ENCODE data around the gene XKR3.

The XKR3 gene

GRCh38 chr22:16829985-16830384 is 4.8 kb upstream of the XKR3 start:
- no peaks in the 10 kb centered on the region for H3K27me3 ChIP-seq (ENCODE audit: insufficient read depth, low read length)
- H3K36me3 ChIP-seq (ENCODE audit: insufficient read depth, low read length), result no peaks in the 10 kb centered on the region
- no peak overlapping the region for H3K4me3 ChIP-seq (ENCODE audit: low read length)
- H2AFZ ChIP-seq (ENCODE audit: low read depth, low read length), result no peak overlapping the region
- no peaks in the 10 kb centered on the region for H3K9me3 ChIP-seq (ENCODE audit: low read length)
- no peaks in the 10 kb centered on the region for H3K4me1 ChIP-seq (ENCODE audit: insufficient read depth, low read length)

DNA sequence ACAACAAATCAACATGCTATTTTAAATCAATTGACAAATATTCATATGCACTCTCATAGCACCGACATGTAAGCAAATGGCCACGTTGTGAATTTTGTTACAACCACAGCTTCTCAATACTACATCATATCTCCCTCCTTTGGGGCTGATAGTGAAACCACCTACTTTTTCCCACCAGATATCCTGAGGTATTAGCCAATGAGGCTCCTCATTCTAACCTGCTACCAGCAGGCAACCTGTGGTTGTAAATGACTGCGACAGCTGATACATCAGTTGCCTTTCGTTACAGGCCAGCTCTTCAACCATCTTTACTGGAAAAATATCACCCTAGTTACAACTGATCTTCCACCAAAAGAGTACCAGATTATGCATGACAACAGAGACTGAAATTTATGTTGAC is 3.7 kb upstream of the XKR3 start:
- Histone ChIP-seq H2AFZ (ENCODE audit: low read depth, low read length) (no peak overlapping the region), H3K36me3 (ENCODE audit: insufficient read depth, low read length) (no peaks in the 10 kb centered on the region), H3K4me1 (ENCODE audit: insufficient read depth, low read length) (no peaks in the 10 kb centered on the region), H3K4me3 (ENCODE audit: low read length) (no peak overlapping the region), H3K27me3 (ENCODE audit: insufficient read depth, low read length) (no peaks in the 10 kb centered on the region), H3K9me3 (ENCODE audit: low read length) (no peaks in the 10 kb centered on the region)

DNA sequence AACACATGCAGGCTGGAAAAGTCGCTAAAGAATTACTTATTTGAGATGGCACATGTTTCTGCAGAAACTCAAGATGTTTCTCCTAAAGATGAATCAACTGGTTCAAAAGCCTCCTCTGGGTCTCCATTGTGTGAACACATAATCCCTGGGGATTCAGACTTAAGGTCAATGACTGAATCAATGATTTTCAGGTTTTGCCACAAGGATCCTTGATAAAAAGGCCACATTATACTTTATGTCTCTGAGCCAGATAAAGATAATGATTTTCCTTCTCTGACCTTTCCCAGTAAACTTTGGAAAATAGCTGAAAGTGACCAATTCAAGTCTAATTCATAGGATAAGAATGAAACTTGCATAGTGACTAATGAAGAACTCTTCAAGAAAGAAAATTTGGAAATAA is 2.3 kb upstream of the XKR3 start:
- H3K36me3 ChIP-seq (ENCODE audit: insufficient read depth, low read length), result no peaks in the 10 kb centered on the region
- no peaks in the 10 kb centered on the region for H3K9me3 ChIP-seq (ENCODE audit: low read length)
- peaks cover 3% of the 10 kb centered on the region for H3K27me3 ChIP-seq (ENCODE audit: insufficient read depth, low read length)
- H3K4me3 ChIP-seq (ENCODE audit: low read length), result no peak overlapping the region
- no peaks in the 10 kb centered on the region for H3K4me1 ChIP-seq (ENCODE audit: insufficient read depth, low read length)
- no peak overlapping the region for H2AFZ ChIP-seq (ENCODE audit: low read depth, low read length)

DNA sequence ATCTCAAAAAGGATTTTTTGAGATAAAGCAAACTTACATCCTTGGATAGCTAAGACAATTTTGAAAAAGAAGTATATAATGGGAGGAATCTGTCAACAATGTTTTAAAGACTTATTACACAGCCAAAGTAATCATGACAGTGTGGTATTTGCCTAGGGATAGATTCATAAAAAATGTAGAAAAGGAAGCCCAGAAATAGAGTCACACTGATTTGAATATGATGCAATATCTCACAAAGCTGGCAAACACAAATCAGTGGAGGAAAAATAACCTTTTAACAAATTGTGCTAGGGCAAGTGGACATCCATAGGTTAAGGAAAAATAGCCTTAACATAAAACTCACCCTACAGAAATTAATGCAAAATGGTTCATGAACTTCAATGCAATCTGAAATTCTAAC is 6.0 kb downstream of the XKR3 start:
- no peak overlapping the region for H3K4me3 ChIP-seq (ENCODE audit: low read length)
- H3K27me3 ChIP-seq (ENCODE audit: insufficient read depth, low read length), result peaks cover 3% of the 10 kb centered on the region
- no peak overlapping the region for H2AFZ ChIP-seq (ENCODE audit: low read depth, low read length)
- no peaks in the 10 kb centered on the region for H3K4me1 ChIP-seq (ENCODE audit: insufficient read depth, low read length)
- H3K9me3 ChIP-seq (ENCODE audit: low read length), result no peaks in the 10 kb centered on the region
- H3K36me3 ChIP-seq (ENCODE audit: insufficient read depth, low read length), result no peaks in the 10 kb centered on the region

- H3K9me3 ChIP-seq (ENCODE audit: low read length), result no peaks in the 10 kb centered on the region
- no peak overlapping the region for H3K4me3 ChIP-seq (ENCODE audit: low read length)
- peaks cover 3% of the 10 kb centered on the region for H3K27me3 ChIP-seq (ENCODE audit: insufficient read depth, low read length)
- H3K36me3 ChIP-seq (ENCODE audit: insufficient read depth, low read length), result no peaks in the 10 kb centered on the region
- no peaks in the 10 kb centered on the region for H3K4me1 ChIP-seq (ENCODE audit: insufficient read depth, low read length)
- H2AFZ ChIP-seq (ENCODE audit: low read depth, low read length), result no peak overlapping the region
These were observed 6.7 kb downstream of the XKR3 start for GRCh38 chr22:16818538-16818937.

GRCh38 chr22:16815073-16815472 is 10.1 kb downstream of the XKR3 start:
- Histone ChIP-seq H3K36me3 (ENCODE audit: insufficient read depth, low read length) (no peaks in the 10 kb centered on the region), H3K4me1 (ENCODE audit: insufficient read depth, low read length) (no peaks in the 10 kb centered on the region), H2AFZ (ENCODE audit: low read depth, low read length) (no peak overlapping the region), H3K27me3 (ENCODE audit: insufficient read depth, low read length) (no peaks in the 10 kb centered on the region), H3K4me3 (ENCODE audit: low read length) (no peak overlapping the region), H3K9me3 (ENCODE audit: low read length) (no peaks in the 10 kb centered on the region)

GRCh38 chr22:16810188-16810802 is 14.9 kb downstream of the XKR3 start:
- Histone ChIP-seq H3K36me3 (ENCODE audit: insufficient read depth, low read length) (no peaks in the 10 kb centered on the region), H3K4me3 (ENCODE audit: low read length) (no peak overlapping the region), H3K9me3 (ENCODE audit: low read length) (no peaks in the 10 kb centered on the region), H2AFZ (ENCODE audit: low read depth, low read length) (no peak overlapping the region), H3K27me3 (ENCODE audit: insufficient read depth, low read length) (no peaks in the 10 kb centered on the region), H3K4me1 (ENCODE audit: insufficient read depth, low read length) (no peaks in the 10 kb centered on the region)

DNA sequence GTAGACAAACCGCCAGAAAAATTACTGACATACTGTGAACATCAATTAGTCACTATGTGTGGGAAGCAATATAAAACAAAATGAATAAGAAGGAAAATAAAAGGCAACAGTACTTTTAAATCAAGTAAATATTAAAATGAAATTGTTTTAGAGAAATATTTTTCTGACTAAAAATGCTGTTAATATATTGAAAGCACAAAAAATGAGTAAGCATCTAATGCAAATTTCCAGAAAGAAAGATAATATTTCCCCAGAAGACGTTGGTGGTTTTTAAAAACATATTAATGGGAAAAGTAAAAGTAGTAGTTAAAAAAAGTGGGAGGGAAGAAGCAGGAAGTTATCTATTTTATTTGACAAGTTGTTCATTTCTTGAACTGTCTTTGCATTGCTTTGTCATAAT is 16.5 kb downstream of the XKR3 start:
- H3K36me3 ChIP-seq (ENCODE audit: insufficient read depth, low read length), result no peaks in the 10 kb centered on the region
- H2AFZ ChIP-seq (ENCODE audit: low read depth, low read length), result no peak overlapping the region
- no peak overlapping the region for H3K4me3 ChIP-seq (ENCODE audit: low read length)
- H3K4me1 ChIP-seq (ENCODE audit: insufficient read depth, low read length), result no peaks in the 10 kb centered on the region
- H3K9me3 ChIP-seq (ENCODE audit: low read length), result no peaks in the 10 kb centered on the region
- H3K27me3 ChIP-seq (ENCODE audit: insufficient read depth, low read length), result no peaks in the 10 kb centered on the region

DNA sequence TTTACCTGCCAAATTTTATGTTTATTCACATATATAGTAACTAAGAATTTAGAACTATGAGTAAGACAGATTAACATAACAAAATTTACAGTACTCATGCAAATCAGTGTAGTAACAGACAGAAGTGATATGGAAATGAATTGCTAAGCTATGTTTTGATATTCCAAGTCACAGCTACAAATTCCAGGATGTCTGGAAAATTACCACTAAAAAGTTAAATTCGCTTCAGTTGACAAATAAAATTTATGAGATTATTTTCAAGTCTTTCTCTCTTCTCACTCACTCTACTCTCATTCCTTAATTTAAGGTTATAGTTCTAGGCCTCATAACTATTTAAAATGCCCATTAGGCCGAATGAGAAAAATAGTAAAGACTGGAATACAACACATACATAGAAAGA is 18.1 kb downstream of the XKR3 start:
- Histone ChIP-seq H3K4me1 (ENCODE audit: insufficient read depth, low read length) (no peaks in the 10 kb centered on the region), H3K4me3 (ENCODE audit: low read length) (no peak overlapping the region), H3K9me3 (ENCODE audit: low read length) (no peaks in the 10 kb centered on the region), H3K36me3 (ENCODE audit: insufficient read depth, low read length) (no peaks in the 10 kb centered on the region), H2AFZ (ENCODE audit: low read depth, low read length) (no peak overlapping the region), H3K27me3 (ENCODE audit: insufficient read depth, low read length) (no peaks in the 10 kb centered on the region)

- Histone ChIP-seq H3K9me3 (ENCODE audit: low read length) (no peaks in the 10 kb centered on the region), H3K27me3 (ENCODE audit: insufficient read depth, low read length) (no peaks in the 10 kb centered on the region), H3K4me1 (ENCODE audit: insufficient read depth, low read length) (no peaks in the 10 kb centered on the region), H3K4me3 (ENCODE audit: low read length) (no peak overlapping the region), H2AFZ (ENCODE audit: low read depth, low read length) (no peak overlapping the region), H3K36me3 (ENCODE audit: insufficient read depth, low read length) (no peaks in the 10 kb centered on the region)
These were observed 18.8 kb downstream of the XKR3 start for GRCh38 chr22:16806401-16806800.

- Histone ChIP-seq H2AFZ (ENCODE audit: low read depth, low read length) (no peak overlapping the region), H3K36me3 (ENCODE audit: insufficient read depth, low read length) (no peaks in the 10 kb centered on the region), H3K4me3 (ENCODE audit: low read length) (no peak overlapping the region), H3K27me3 (ENCODE audit: insufficient read depth, low read length) (no peaks in the 10 kb centered on the region), H3K9me3 (ENCODE audit: low read length) (no peaks in the 10 kb centered on the region), H3K4me1 (ENCODE audit: insufficient read depth, low read length) (no peaks in the 10 kb centered on the region)
These were observed 20.3 kb downstream of the XKR3 start for GRCh38 chr22:16804882-16805281.

- no peaks in the 10 kb centered on the region for H3K9me3 ChIP-seq (ENCODE audit: low read length)
- no peak overlapping the region for H3K4me3 ChIP-seq (ENCODE audit: low read length)
- H2AFZ ChIP-seq (ENCODE audit: low read depth, low read length), result no peak overlapping the region
- H3K4me1 ChIP-seq (ENCODE audit: insufficient read depth, low read length), result no peaks in the 10 kb centered on the region
- H3K27me3 ChIP-seq (ENCODE audit: insufficient read depth, low read length), result no peaks in the 10 kb centered on the region
- H3K36me3 ChIP-seq (ENCODE audit: insufficient read depth, low read length), result no peaks in the 10 kb centered on the region
These were observed 21.8 kb downstream of the XKR3 start for GRCh38 chr22:16803255-16803917.

GRCh38 chr22:16801571-16801970 is 23.6 kb downstream of the XKR3 start:
- no peaks in the 10 kb centered on the region for H3K4me1 ChIP-seq (ENCODE audit: insufficient read depth, low read length)
- H3K9me3 ChIP-seq (ENCODE audit: low read length), result no peaks in the 10 kb centered on the region
- H3K36me3 ChIP-seq (ENCODE audit: insufficient read depth, low read length), result no peaks in the 10 kb centered on the region

DNA sequence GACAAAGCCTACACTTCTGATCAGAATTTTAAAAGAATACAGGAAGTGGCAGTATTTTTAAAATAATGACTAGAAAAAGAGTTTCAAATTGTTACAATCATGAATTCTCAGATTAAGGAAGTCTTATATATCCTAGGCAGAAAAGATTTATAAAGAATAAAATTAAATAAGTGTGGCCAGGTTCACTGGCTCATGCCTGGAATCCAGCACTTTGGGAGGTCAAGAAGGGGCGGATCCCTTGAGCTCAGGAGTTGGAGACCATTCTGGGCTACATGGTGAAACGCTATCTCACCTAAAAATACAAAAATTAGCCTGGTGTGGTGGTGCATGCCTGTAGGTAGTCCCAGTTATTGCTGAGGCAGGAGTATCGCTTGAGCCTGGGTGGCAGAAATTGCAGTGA is 24.1 kb downstream of the XKR3 start:
- Histone ChIP-seq H3K27me3 (ENCODE audit: insufficient read depth, low read length) (no peaks in the 10 kb centered on the region), H3K36me3 (ENCODE audit: insufficient read depth, low read length) (no peaks in the 10 kb centered on the region), H2AFZ (ENCODE audit: low read depth, low read length) (no peak overlapping the region), H3K4me1 (ENCODE audit: insufficient read depth, low read length) (no peaks in the 10 kb centered on the region), H3K4me3 (ENCODE audit: low read length) (no peak overlapping the region), H3K9me3 (ENCODE audit: low read length) (no peaks in the 10 kb centered on the region)

More at GRCh38 chr22:16801571-16801970, 23.6 kb downstream of the XKR3 start:
- no peaks in the 10 kb centered on the region for H3K27me3 ChIP-seq (ENCODE audit: insufficient read depth, low read length)
- H2AFZ ChIP-seq (ENCODE audit: low read depth, low read length), result no peak overlapping the region
- no peak overlapping the region for H3K4me3 ChIP-seq (ENCODE audit: low read length)
